GM20431 (cell line): ENCODE data around the gene ZNF581.

ENCODE experiments used
- in situ Hi-C: fragments of 300-500 bp; cut with MseI, MboI; formaldehyde crosslinking; loops from one replicate; pipeline ENCODE4 v1.15.0; 2020; ENCODE audit warnings: low sequenced_read_pairs; ENCODE audit not compliant: unreplicated experiment

The ZNF581 gene

DNA sequence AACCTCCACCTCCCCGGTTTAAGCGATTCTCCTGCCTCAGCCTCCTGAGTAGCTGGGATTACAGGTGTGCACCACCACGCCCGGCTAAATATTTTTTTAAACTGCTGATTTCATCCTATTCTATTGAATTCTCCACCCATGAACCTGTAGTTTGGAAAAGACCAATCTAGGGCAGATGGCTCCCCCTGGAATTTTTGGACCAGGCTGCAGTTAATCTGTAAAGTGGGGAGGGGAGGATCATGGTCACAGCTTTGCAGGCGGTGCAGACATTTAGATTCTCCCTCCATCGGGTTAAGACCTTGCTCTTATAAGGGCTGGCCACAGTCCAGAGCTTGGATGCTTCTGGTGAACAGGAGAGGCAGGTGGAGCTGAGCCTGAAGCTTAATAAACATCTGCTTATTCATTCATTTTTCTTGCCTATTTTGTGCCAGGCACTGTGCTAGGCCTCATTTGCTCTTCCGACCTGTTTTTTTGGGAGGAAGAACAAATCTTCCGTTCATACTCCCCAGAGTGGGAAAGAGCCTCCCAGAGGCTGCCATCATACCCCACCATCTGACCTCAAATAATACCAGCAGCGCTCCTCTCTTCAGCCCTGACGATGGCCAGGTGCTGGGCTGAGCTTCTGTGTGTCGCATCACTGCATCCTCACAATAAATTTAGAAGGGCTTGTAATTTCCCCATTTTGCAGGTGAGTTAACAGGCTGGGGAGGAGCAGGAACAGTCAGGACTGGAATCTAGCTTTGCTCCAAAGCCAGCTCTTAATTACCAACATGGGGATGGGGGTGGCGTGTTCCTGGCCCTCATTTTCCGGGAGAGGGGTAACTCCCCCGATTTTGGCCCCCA lies 3.7 kb downstream of the ZNF581 start:
- in situ Hi-C loops, result no loop called here

GRCh38 chr19:55647732-55648584 lies 4.5 kb downstream of the ZNF581 start, which contains the start of gene CCDC106:
TSS of gene CCDC106 (plus strand) at chr19:55648212. CDS start at chr19:55649047, 835 bp downstream.
- in situ Hi-C loops, result no loop called here

GRCh38 chr19:55648585-55649267 lies 5.3 kb downstream of the ZNF581 start:
- in situ Hi-C loops, result no loop called here

DNA sequence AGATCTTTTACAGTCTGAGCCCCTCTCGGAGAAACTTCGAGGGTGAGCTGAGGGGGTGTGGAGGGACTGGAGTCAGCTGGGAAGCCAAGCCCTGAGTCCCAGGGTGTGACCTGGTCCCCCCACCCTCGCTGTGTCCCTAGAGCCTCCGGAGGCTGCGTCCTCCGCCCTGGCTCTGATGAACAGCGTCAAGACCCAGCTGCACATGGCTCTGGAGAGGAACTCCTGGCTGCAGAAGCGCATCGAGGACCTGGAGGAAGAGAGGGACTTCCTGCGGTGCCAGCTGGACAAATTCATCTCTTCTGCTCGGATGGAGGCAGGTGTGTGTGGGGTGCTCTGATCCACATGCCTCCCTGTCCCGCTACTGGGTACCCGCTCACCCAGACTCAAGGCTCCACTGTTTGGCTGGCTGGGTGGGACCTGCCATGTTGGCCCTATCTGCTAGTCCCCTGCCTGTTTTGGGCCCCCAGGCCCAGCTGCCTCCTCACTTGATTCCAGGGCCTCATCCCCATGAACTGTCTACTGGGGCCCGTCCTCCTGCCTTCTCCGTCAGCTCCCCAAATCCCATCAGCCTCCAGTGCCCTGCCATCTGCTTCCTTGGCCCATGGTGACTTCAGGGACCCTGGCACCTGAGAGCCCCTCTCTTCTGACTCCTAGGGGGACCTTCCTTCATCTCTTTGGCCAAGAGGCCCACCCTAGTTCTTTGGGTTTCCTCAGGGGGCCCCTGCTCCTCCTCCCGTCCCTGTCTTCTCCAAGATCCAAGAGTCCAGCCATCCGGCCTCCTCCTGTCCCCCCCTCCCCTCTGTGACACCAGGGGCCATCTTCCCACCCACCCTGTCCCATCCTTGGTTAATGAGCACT lies 6.0 kb downstream of the ZNF581 start:
- in situ Hi-C loops, result no loop called here

- in situ Hi-C loops, result no loop called here
Observed at GRCh38 chr19:55650126-55650557, 6.7 kb downstream of the ZNF581 start.

DNA sequence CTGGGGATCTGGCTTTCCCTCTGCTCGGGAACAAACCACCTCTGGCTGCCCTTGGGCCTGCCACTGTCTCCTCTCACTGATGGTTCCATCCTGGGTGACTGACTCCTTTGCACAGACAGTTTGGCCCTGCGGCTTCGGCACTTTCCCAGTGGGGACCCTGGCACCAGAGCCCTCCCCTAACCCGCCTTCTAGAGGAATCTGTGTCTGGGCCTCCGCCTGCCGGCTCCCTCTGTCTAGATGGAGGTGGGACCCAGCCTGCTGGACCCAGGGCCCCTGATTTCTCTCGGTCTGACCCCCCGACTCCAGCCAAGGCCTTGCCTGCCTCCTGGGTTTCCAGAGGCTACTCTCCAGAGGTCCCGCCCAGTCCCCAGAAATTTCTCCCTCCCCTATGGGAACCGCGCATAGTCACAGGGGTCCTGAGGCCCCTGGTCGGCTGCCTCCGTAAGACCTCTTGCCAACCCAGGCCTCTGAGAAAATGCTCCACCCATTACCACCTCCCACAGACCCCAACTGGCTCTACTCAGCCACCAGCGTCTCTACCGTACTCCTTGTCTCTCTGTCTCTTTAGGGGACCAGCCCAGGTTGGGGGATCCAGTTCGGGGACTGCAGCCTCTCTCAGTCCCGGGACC lies 7.3 kb downstream of the ZNF581 start:
- in situ Hi-C loops, result no loop called here

- in situ Hi-C loops, result no loop called here
Observed at GRCh38 chr19:55651236-55651635, 7.8 kb downstream of the ZNF581 start.

- in situ Hi-C loops, result no loop called here
Observed at GRCh38 chr19:55652311-55653128, 9.1 kb downstream of the ZNF581 start.

DNA sequence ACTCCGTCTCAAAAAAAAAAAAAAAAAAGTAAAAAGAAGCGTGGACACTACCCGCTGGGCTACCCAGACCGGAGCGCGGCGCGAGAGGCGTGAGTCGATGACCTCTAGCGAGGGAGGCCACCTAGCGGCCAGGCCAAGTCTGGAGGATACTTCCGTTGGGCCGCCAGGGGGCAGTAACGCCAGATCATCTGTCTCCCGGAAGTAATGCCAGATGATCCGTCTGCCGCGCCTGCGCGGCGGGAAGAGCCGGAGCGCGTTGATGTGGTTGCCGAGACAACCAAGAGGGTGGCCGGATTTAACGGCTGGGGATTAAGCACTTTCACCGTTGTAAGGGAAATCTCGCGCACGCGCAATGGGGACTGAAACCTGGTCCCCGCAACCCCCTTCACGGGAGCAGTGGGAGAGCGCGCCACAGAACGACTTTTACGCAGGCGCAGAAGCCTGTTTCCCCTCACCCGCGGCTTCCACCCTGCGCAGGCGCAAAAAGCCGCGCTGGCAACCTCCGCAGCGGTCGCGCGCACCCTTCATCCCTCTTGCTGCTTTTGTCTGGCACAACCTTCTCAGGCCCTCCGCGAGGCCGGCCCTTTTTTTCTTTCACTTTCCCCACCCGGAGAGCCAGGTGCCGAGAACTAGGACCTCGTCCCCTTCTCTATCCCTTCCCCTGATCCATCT lies 10.3 kb downstream of the ZNF581 start:
- in situ Hi-C loops, result no loop called here

DNA sequence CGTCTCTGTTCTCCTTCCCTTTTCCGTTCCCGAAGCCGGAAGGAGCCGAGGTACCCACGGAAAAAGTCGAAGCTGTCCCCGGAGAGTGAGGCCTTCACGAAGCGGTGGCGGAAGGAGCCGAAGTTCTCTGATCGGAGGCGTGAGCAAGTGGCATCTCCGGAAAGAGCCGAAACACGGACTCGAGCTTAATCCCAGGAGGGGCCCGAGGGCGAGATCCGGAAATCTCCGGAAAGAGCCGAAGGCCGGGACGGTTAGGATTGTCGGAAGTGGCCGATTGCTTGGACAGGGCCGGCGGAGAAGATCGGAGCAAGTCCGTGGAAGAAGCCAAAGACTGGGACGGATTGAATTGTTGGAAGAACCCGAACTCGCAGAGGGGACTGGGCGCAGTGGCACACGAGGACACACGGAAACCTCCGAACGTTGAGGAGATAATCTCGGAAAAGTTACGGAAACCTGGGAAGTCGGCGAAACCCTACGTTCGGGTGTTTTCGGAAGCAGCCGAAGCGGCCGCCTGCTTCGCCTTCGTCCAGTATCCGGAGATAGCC lies 10.9 kb downstream of the ZNF581 start:
- in situ Hi-C loops, result no loop called here

DNA sequence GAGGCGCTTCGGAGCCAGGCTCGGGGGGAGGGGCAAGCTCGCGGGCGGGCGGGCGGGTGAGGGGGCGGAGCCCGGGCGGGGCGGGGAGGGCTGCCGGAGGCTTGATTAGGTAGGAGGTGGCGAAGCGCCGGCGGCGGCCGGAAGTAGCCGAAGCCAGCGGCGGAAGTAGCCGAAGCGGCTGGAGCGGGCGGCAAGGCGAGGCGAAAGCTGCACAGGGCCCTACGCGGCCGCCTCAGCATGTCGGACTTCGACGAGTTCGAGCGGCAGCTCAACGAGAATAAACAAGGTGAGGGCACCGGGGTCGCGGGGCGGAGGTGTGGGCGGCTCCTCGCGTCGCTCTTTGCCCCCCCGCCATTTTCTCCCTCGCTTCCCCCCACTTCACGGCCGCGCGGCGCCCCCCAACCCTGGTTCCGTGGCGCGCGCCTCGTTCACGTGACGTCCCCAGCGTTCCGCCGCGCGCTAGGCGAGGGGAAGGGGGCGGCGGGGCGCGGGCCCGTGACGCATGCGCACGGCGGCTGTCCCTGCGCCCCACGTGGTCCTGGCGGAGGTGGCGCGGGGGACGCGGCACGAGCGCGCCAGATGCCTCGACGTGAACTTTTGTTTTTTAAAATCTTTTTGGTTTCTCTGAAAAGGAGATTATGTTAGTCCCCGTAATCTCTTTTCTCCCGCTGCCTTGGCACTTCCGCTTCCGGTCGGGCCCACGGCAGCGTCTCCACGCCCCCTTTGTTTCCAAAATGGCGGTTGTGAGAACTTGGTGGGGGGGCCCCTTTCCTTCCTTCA lies 11.6 kb downstream of the ZNF581 start, which contains the start of gene U2AF2:
U2AF2 (plus strand) TSS at position 168 of the 780 bp plus-strand sequence; CDS start at position 238, 70 bp downstream.
- in situ Hi-C loops, result no loop called here

DNA sequence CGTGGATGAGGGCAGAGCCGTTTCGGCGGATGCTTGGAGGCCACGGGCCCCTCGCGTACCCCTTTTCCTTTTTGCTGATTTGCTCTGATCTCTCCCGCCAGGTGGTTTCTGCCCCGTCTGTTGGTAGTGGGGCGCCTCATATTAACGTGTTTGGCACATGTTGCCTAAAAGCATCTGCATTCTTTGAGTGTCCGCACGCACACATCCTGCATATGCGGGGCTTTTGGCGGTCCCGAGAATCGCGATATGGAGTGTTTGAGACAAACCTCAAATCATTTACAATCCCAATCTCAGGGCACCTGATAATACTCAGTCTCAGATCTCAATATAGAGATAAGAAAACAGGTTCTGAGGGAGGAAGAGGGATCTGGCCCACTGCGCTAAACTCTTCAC lies 12.2 kb downstream of the ZNF581 start:
- in situ Hi-C loops, result no loop called here

DNA sequence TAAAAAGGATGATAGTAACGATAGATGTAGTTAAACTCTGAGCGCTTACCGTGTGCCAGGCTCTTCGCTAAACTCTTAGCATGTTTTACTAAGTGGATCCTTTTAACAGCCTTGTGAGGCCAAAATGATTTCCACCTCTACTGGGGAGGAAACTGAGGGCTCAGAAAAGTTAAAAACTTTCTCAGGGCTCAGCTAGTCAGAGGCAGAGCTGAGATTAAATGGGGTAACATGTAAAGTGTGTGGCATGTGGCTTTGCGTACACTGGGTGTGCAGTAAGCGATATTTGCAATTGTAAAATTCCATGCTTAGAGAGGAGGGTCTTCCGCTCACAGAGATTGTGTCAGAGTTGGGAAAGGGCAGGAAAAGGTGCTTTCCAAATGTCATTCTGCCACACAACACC lies 13.1 kb downstream of the ZNF581 start:
- in situ Hi-C loops, result no loop called here

GRCh38 chr19:55656988-55657747 lies 13.7 kb downstream of the ZNF581 start:
- in situ Hi-C loops, result no loop called here

- in situ Hi-C loops, result no loop called here
Observed at GRCh38 chr19:55658846-55659459, 15.5 kb downstream of the ZNF581 start.

GRCh38 chr19:55659822-55660221 lies 16.4 kb downstream of the ZNF581 start:
- in situ Hi-C loops, result no loop called here
